HG02642 (cell line): Measurements from ENCODE around the gene RINT1.

Experiments used
- ATAC-seq: cut with Tn5 transposase; IDR thresholded peaks from one replicate; pipeline ENCODE4 v1.9.1; 2021; ENCODE audit warnings: mild to moderate bottlenecking; ENCODE audit not compliant: unreplicated experiment, poor library complexity

Gene RINT1

GRCh38 chr7:105530546-105530945 is 1.5 kb upstream of the RINT1 start:
- no peak for ATAC-seq

- ATAC-seq = no peak
Measured at GRCh38 chr7:105532709-105533460, 884 bp downstream of the RINT1 start.

- no peak for ATAC-seq
Measured at GRCh38 chr7:105538339-105538738, 6.3 kb downstream of the RINT1 start.

GRCh38 chr7:105559926-105560325 is 27.9 kb downstream of the RINT1 start:
- no peak for ATAC-seq

- no peak for ATAC-seq
Measured at GRCh38 chr7:105565190-105565589, 33.2 kb downstream of the RINT1 start.

GRCh38 chr7:105567024-105567423 is 35.0 kb downstream of the RINT1 start:
- no peak for ATAC-seq

- no peak for ATAC-seq
Measured at GRCh38 chr7:105567821-105568220, 35.8 kb downstream of the RINT1 start.

- no peak for ATAC-seq
Measured at GRCh38 chr7:105571891-105572290, 39.9 kb downstream of the RINT1 start.

- no peak for ATAC-seq
Measured at GRCh38 chr7:105577251-105577650, 45.2 kb downstream of the RINT1 start.

- ATAC-seq = no peak
Measured at GRCh38 chr7:105578496-105578895, 46.5 kb downstream of the RINT1 start.

- ATAC-seq = no peak
Measured at GRCh38 chr7:105580022-105580740, 48.2 kb downstream of the RINT1 start.

- ATAC-seq = peak; percentile 88
Measured at GRCh38 chr7:105581066-105581811, 49.2 kb downstream of the RINT1 start, which contains the start of gene EFCAB10. EFCAB10 (minus strand) TSS chr7:105581493; CDS start chr7:105581463, 30 bp downstream.

GRCh38 chr7:105583061-105583460 is 51.1 kb downstream of the RINT1 start:
- no peak for ATAC-seq

GRCh38 chr7:105584165-105584564 is 52.2 kb downstream of the RINT1 start:
- ATAC-seq = no peak

GRCh38 chr7:105585850-105586500 is 54.0 kb downstream of the RINT1 start:
- no peak for ATAC-seq

- ATAC-seq = no peak
Measured at GRCh38 chr7:105587909-105588635, 56.1 kb downstream of the RINT1 start.

GRCh38 chr7:105589356-105590077 is 57.5 kb downstream of the RINT1 start:
- peak; percentile 87 for ATAC-seq

- ATAC-seq = no peak
Measured at GRCh38 chr7:105590793-105591192, 58.8 kb downstream of the RINT1 start.

- no peak for ATAC-seq
Measured at GRCh38 chr7:105591522-105591921, 59.5 kb downstream of the RINT1 start.
